ENCODE results near the gene TMEM222. TPM values are rescaled to one million over a fixed set of nuclear protein-coding genes. Genes with fewer than 3 reads are reported as not detected.

Gene TMEM222
- total and polyA plus RNA-seq, 5 donors from 2014 or later = 26.3 to 71.2 (median 64.3) TPM

- Histone ChIP-seq H3K27ac (ENCODE audit: insufficient read depth, low read length, poor library complexity, severe bottlenecking) (peak overlapping the region; percentile 79), H3K9me3 (ENCODE audit: control insufficient read depth in 2 of 2, low read length in 2 of 2) (no peaks in the 10 kb centered on the region), H3K27me3 (ENCODE audit: control insufficient read depth, insufficient read depth, low read length) (no peaks in the 10 kb centered on the region), H3K4me1 (ENCODE audit: control insufficient read depth, insufficient read depth, low read length, poor library complexity, severe bottlenecking) (peaks cover 52% of the 10 kb centered on the region), H3K36me3 (ENCODE audit: control insufficient read depth, insufficient read depth, low read length) (peaks cover 25% of the 10 kb centered on the region), H3K4me3 (ENCODE audit: low read depth, low read length) (peak overlapping the region; percentile 87)
- H3K9me3 Mint-ChIP-seq = no peaks in the 10 kb centered on the region
- peak overlapping the region; percentile 90 to 97 (median 96) for H3K27ac Mint-ChIP-seq
- DNase-seq = no peak
- peaks cover 4 to 67% (median 36%) of the 10 kb centered on the region in 4 donors for H3K4me1 Mint-ChIP-seq
- H3K4me3 Mint-ChIP-seq = peak overlapping the region; percentile 93 to 98 (median 95)
- no peaks in the 10 kb centered on the region for H3K27me3 Mint-ChIP-seq
- H3K36me3 Mint-ChIP-seq = peaks cover 22% of the 10 kb centered on the region
- ATAC-seq (ENCODE audit: low read depth in 2 of 2) = no peak
These were observed 21.7 kb downstream of the TMEM222 start for GRCh38 chr1:27343639-27344025.

DNA sequence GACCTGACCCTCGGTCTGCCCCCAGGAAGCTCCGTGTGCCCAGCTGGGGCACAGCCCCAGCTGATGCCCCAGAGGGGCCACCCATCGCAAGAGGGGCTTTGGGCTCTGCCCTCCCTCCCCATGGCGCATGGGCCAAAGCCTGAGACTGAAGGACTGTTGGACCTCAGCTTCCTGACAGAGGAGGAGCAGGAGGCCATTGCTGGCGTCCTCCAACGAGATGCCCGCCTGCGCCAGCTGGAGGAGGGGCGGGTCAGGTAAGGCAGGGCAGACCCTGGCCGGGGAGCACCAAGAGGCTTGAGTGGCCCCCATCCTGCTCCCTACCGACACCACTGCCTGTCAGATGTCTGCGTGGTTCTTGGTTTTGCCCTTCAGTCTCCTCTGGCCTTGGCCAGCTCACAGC, 23.3 kb downstream of the TMEM222 start:
- Histone ChIP-seq H3K9me3 (ENCODE audit: control insufficient read depth in 2 of 2, low read length in 2 of 2) (no peaks in the 10 kb centered on the region), H3K27ac (ENCODE audit: insufficient read depth, low read length, poor library complexity, severe bottlenecking) (no peak overlapping the region), H3K27me3 (ENCODE audit: control insufficient read depth, insufficient read depth, low read length) (no peaks in the 10 kb centered on the region), H3K4me1 (ENCODE audit: control insufficient read depth, insufficient read depth, low read length, poor library complexity, severe bottlenecking) (peaks cover 57% of the 10 kb centered on the region), H3K36me3 (ENCODE audit: control insufficient read depth, insufficient read depth, low read length) (peaks cover 26% of the 10 kb centered on the region), H3K4me3 (ENCODE audit: low read depth, low read length) (no peak overlapping the region)
- ATAC-seq (ENCODE audit: low read depth in 2 of 2) (no peak), DNase-seq (no peak)
- Mint-ChIP-seq H3K36me3 (peaks cover 22% of the 10 kb centered on the region), H3K4me3 (peak overlapping the region in 3 of 4 donors; percentile 71 to 91 (median 76)), H3K27me3 (no peaks in the 10 kb centered on the region), H3K4me1 (peaks cover 4 to 54% (median 27%) of the 10 kb centered on the region in 4 donors), H3K9me3 (no peaks in the 10 kb centered on the region), H3K27ac (peak overlapping the region in 1 of 3 donors; percentile 56)

- Mint-ChIP-seq H3K4me1 (peaks cover 4 to 45% (median 22%) of the 10 kb centered on the region in 4 donors), H3K27ac (peak overlapping the region in 2 of 3 donors; percentile 31 to 56), H3K4me3 (peak overlapping the region in 3 of 4 donors; percentile 62 to 93 (median 71)), H3K36me3 (peaks cover 22% of the 10 kb centered on the region), H3K9me3 (no peaks in the 10 kb centered on the region), H3K27me3 (no peaks in the 10 kb centered on the region)
- no peak for DNase-seq
- Histone ChIP-seq H3K4me1 (ENCODE audit: control insufficient read depth, insufficient read depth, low read length, poor library complexity, severe bottlenecking) (peaks cover 50% of the 10 kb centered on the region), H3K4me3 (ENCODE audit: low read depth, low read length) (no peak overlapping the region), H3K36me3 (ENCODE audit: control insufficient read depth, insufficient read depth, low read length) (peaks cover 30% of the 10 kb centered on the region), H3K27me3 (ENCODE audit: control insufficient read depth, insufficient read depth, low read length) (no peaks in the 10 kb centered on the region), H3K9me3 (ENCODE audit: control insufficient read depth in 2 of 2, low read length in 2 of 2) (no peaks in the 10 kb centered on the region), H3K27ac (ENCODE audit: insufficient read depth, low read length, poor library complexity, severe bottlenecking) (no peak overlapping the region)
- ATAC-seq (ENCODE audit: low read depth in 2 of 2) = no peak
These were observed 24.4 kb downstream of the TMEM222 start for GRCh38 chr1:27346357-27346756.

DNA sequence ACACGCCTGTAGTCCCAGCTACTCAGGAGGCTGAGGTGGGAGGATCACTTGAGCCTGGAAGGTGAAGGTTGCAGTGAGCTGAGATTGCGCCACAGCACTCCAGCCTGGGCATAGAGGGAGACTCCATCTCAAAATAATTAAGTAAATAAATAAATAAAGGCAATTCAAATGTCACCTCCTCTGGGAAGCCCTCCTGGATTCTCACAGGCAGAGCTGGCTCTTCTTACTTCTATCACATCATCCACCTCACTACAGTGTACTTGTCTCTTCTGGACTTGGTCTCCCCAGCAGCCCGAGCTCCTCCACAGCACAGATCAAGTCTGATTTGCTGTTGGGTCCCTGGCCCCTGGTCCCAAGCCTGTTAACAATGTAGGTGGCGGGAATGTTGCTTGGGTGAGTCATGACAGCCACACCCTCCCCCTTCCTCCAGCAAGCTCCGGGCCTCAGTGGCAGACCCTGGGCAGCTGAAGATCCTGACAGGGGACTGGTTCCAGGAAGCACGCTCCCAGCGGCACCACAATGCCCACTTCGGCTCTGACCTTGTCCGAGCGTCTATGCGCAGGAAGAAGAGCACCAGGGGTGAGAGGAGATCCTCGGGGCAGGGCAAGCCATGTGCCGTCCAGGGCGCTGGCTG, 25.1 kb downstream of the TMEM222 start:
- no peak overlapping the region for H3K27ac Mint-ChIP-seq
- H3K4me1 ChIP-seq (ENCODE audit: control insufficient read depth, insufficient read depth, low read length, poor library complexity, severe bottlenecking) = peaks cover 44% of the 10 kb centered on the region
- no peak for DNase-seq
- no peaks in the 10 kb centered on the region for H3K9me3 ChIP-seq (ENCODE audit: control insufficient read depth in 2 of 2, low read length in 2 of 2)
- H3K9me3 Mint-ChIP-seq = no peaks in the 10 kb centered on the region
- no peak for ATAC-seq (ENCODE audit: low read depth in 2 of 2)
- peaks cover 30% of the 10 kb centered on the region for H3K36me3 ChIP-seq (ENCODE audit: control insufficient read depth, insufficient read depth, low read length)
- peaks cover 26% of the 10 kb centered on the region for H3K36me3 Mint-ChIP-seq
- no peak overlapping the region for H3K27ac ChIP-seq (ENCODE audit: insufficient read depth, low read length, poor library complexity, severe bottlenecking)
- H3K27me3 ChIP-seq (ENCODE audit: control insufficient read depth, insufficient read depth, low read length) = no peaks in the 10 kb centered on the region
- H3K4me3 ChIP-seq (ENCODE audit: low read depth, low read length) = no peak overlapping the region
- H3K4me3 Mint-ChIP-seq = no peak overlapping the region
- no peaks in the 10 kb centered on the region for H3K27me3 Mint-ChIP-seq
- peaks cover 4 to 43% (median 20%) of the 10 kb centered on the region in 4 donors for H3K4me1 Mint-ChIP-seq

GRCh38 chr1:27348861-27349783, 27.2 kb downstream of the TMEM222 start:
- peak overlapping the region; percentile 14 to 65 (median 36) for H3K27ac Mint-ChIP-seq
- H3K4me1 Mint-ChIP-seq = peaks cover 0 to 35% (median 9%) of the 10 kb centered on the region in 4 donors
- ATAC-seq (ENCODE audit: low read depth in 2 of 2) (peak; percentile 70 to 78), DNase-seq (peak in 2 of 3 donors; percentile 33 to 49)
- H3K27me3 Mint-ChIP-seq = no peaks in the 10 kb centered on the region
- H3K4me3 Mint-ChIP-seq = peak overlapping the region in 3 of 4 donors; percentile 41 to 69 (median 68)
- H3K36me3 ChIP-seq (ENCODE audit: control insufficient read depth, insufficient read depth, low read length) = peaks cover 30% of the 10 kb centered on the region
- H3K9me3 ChIP-seq (ENCODE audit: control insufficient read depth in 2 of 2, low read length in 2 of 2) = no peaks in the 10 kb centered on the region
- peaks cover 32% of the 10 kb centered on the region for H3K4me1 ChIP-seq (ENCODE audit: control insufficient read depth, insufficient read depth, low read length, poor library complexity, severe bottlenecking)
- no peak overlapping the region for H3K4me3 ChIP-seq (ENCODE audit: low read depth, low read length)
- H3K27me3 ChIP-seq (ENCODE audit: control insufficient read depth, insufficient read depth, low read length) = no peaks in the 10 kb centered on the region
- H3K9me3 Mint-ChIP-seq = no peaks in the 10 kb centered on the region
- peaks cover 24% of the 10 kb centered on the region for H3K36me3 Mint-ChIP-seq
- peak overlapping the region; percentile 30 for H3K27ac ChIP-seq (ENCODE audit: insufficient read depth, low read length, poor library complexity, severe bottlenecking)

DNA sequence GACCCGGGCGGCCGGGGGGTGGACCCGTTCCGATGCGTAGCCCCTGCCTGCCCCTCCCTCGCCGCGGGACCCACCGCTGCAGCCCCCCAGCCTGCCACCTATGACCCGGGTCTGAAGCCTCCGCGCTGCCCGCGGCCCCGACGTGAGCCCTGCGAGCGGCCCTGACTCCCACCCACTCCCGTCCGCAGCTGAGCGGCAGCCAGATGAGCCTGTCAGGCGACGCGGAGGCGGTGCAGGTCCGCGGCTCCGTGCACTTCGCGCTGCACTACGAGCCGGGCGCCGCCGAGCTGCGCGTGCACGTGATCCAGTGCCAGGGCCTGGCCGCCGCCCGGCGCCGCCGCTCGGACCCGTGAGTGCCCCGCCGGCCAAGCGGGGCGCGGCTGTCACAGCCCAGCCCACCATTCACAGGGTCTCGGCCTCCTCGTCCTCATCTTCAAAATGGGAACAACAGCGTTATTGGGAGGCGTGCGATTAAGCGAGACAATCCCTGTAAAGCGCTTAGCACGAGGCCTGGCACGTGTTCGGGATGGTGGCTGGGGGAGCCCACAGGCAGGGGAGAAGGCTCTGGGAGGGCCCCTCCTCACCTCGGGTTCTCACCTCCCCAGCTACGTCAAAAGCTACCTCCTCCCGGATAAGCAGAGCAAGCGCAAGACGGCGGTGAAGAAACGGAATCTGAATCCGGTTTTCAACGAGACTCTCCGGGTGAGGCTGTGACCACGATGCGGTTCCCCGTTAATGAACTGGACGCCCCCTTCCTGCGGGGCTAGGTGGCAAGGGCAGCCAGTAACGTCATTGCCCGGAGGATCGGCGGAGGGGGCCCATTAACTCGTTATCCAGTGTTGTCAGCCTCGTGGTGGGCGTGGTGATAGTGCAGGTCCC, 28.1 kb downstream of the TMEM222 start:
- Histone ChIP-seq H3K4me1 (ENCODE audit: control insufficient read depth, insufficient read depth, low read length, poor library complexity, severe bottlenecking) (peaks cover 25% of the 10 kb centered on the region), H3K36me3 (ENCODE audit: control insufficient read depth, insufficient read depth, low read length) (peaks cover 29% of the 10 kb centered on the region), H3K27ac (ENCODE audit: insufficient read depth, low read length, poor library complexity, severe bottlenecking) (no peak overlapping the region), H3K4me3 (ENCODE audit: low read depth, low read length) (no peak overlapping the region), H3K9me3 (ENCODE audit: control insufficient read depth in 2 of 2, low read length in 2 of 2) (no peaks in the 10 kb centered on the region), H3K27me3 (ENCODE audit: control insufficient read depth, insufficient read depth, low read length) (no peaks in the 10 kb centered on the region)
- DNase-seq = no peak
- peak overlapping the region in 2 of 4 donors; percentile 15 to 29 for H3K4me3 Mint-ChIP-seq
- H3K27me3 Mint-ChIP-seq = no peaks in the 10 kb centered on the region
- peaks cover 0 to 30% (median 6%) of the 10 kb centered on the region in 4 donors for H3K4me1 Mint-ChIP-seq
- H3K36me3 Mint-ChIP-seq = peaks cover 20% of the 10 kb centered on the region
- peak overlapping the region in 1 of 3 donors; percentile 26 for H3K27ac Mint-ChIP-seq
- H3K9me3 Mint-ChIP-seq = no peaks in the 10 kb centered on the region
- ATAC-seq (ENCODE audit: low read depth in 2 of 2) = peak in 1 of 2 donors; percentile 41
